GM21423 (cell line): ENCODE data around the gene FAM76A.
"Not testable (repeated sequence)": the region's sequence is repeated elsewhere in the genome, so short reads cannot be mapped to it uniquely, and the experiment has no call there.

Experiments
- ATAC-seq: cut with Tn5 transposase; IDR thresholded peaks from one replicate; pipeline ENCODE4 v1.9.1; 2021; ENCODE audit warnings: mild to moderate bottlenecking, moderate library complexity; ENCODE audit not compliant: unreplicated experiment

FAM76A gene

GRCh38 chr1:27725374-27726172 is at the start of gene FAM76A:
Gene FAM76A, plus strand, starts transcription at chr1:27725961. Its CDS starts 120 bp downstream, at chr1:27726081.
- peak; percentile 95 for ATAC-seq

DNA sequence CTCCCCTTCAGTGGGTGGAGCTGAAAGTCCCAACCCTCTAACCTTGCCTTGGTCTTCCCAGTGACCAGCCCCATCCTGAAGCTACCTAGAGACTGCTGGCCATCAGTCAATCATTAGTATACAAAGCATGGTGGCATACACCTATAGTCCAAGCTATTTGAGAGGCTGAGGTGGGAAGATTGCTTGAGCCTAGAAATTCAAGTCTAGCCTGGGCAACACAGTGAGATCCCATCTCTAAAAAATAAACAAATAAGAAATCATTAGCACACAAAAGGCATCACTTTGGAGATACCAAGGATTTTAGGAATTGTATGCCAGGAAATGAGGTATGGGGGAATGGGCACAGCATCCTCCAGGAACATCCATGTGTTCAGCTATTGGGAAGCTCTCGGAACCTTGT is 49.4 kb upstream of the FAM76A start:
- ATAC-seq, result no peak

DNA sequence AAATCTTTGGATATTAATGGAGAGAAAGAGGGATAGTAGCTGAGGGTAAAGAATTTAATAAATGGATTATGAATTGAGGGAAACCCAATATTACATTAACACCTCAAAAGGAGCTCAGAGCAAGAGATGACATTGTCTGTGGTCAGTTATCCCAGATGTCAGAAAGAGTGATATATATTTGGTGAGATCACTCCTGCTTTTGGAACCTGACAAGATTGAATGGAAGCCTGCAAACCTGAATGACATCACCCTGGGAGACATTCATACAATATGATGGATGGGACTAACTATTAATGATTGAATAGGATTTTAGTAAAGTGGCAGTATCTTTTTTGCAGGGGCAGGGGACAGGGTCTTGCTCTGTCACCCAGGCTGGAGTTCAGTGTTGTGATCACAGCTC is 47.0 kb upstream of the FAM76A start:
- no peak for ATAC-seq

DNA sequence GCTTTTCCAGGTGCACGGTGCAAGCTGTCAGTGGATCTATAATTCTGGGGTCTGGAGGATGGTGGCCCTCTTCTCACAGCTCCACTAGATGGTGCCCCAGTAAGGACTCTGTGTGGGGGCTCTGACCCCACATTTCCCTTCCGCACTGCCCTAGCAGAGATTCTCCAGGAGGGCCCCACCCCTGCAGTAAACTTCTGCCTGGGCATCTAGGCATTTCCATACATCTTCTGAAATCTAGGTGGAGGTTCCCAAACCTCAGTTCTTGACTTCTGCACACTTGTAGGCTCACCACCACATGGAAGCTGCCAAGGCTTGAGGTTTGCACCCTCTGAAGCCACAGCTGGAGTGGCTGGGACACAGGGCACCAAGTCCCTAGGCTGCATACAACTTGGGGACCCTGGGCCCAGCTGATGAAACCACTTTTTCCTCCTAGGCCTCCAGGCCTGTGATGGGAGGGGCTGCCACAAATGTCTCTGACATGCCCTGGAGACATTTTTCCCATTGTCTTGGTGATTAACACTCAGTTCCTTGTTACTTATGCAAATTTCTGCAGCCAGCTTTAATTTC is 45.5 kb upstream of the FAM76A start:
- ATAC-seq, result not testable (repeated sequence)

GRCh38 chr1:27681580-27681979 is 44.2 kb upstream of the FAM76A start:
- not testable (repeated sequence) for ATAC-seq

DNA sequence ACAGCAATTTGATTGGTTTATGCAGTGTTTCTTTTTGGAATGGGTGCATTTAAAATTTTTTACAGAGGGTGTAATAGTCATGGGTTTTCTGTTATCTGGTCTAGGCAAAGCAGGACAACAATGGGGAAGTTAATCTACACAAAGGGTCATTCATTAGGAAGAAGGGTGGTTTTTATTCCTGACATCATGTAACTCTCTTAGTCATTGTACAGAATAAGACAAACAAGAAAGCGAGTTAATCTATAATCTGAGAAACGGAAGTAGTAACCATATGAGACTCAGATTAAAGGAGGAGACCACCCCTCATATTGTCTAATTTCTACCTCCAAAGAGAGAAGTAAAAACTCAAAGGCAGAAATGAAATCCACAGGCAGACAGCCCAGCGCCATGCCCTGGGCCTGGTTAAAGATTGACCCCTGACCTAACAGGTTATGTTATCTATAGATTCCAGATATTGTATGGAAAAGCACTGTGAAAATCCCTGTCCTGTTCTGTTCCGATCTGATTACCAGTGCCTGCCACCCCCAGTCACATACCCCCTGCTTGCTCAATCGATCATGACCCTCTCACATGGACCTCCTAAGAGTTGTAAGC is 43.3 kb upstream of the FAM76A start:
- ATAC-seq, result no peak

- ATAC-seq, result no peak
Measured at GRCh38 chr1:27684176-27684575, 41.6 kb upstream of the FAM76A start.

DNA sequence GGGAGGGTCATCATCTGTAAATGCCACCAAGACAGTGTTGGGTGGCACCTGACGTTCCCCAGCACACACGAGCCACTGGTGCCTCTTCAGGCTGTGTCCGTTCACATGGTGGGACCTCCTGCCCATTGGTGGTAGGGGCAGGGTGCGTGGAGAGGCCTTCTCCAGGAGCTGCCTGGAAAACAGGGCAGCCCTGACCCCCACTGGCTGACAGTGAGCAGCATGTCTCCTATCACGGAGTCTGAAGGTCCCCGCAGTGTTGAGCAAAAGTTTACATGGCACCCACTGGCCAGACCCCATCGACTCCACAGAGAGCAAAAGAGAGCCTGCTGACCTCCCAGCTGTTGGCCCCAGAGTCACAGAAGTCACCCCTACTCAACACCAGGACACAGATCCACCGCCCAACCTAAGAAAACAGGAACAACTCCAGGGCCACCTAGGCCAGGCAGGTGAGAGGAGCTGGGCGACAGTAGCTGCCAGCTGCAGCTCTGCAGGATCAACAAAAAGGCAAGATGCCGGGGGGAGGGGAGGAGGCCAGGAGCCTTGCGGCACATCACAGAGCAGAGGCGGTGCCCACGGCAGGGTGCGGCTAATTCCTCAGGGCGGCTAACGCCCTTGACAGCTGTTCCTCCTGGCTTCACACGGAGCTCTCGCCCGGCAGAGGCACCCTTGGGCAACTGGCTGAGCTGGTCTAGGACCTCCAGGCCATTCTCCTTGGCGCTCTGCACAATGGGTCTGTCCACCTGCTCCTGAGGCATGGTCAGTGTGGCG is 39.4 kb upstream of the FAM76A start:
- no peak for ATAC-seq

DNA sequence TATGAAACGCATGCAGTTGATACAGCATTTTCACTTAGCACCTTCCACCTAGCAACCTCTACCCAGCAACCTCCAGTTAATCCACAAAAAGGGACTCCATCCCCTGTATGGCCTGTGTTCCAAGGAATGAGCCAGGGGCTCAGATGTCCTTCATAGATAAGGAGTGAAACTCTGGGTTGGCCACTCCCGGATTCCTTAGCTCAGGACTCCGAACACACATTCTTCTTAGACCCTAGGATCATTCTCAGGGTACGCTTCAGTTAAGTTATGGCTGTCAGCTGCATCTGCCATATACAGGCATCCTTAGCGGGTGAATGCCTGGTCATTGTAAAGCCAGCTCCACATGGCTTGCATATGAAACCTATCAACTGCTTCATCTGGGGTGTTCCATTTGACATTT is 37.9 kb upstream of the FAM76A start:
- ATAC-seq, result no peak

DNA sequence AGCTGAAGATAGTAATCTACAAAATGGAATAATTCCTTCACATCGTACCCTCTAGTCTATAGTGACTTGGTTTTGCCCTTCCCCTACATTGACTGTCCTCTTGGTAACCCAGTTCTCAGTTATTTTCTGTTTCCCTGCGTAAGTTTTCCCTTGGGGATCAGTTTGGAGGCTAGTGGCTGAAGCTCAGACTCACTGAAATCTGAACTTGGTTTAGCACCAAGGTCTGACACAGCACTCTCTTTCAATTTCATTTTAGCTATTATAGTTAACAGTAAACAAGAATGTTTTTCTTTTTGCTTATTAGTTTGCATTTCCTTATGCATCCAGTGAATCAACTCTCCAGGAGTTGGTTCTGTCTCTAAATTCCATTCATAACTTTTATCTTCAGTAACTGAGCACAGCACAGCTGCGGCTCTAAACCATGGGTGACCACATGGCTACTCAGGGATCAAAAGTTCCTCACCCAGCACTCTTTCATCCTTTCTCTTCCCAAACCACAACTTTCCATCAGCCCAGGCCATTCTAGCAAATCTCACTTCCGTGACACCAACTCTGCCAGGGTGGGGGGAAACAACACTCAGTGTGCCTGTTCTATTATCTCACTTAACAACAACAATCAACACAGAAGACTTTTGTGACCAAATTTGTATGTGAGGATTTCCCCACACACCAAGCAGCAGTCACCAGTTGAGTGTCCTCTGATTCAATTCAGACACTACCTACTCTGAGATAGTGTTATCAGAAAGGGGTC is 36.2 kb upstream of the FAM76A start:
- ATAC-seq, result no peak

- ATAC-seq, result no peak
Measured at GRCh38 chr1:27690183-27690582, 35.6 kb upstream of the FAM76A start.

GRCh38 chr1:27696835-27697234 is 28.9 kb upstream of the FAM76A start:
- not testable (repeated sequence) for ATAC-seq

DNA sequence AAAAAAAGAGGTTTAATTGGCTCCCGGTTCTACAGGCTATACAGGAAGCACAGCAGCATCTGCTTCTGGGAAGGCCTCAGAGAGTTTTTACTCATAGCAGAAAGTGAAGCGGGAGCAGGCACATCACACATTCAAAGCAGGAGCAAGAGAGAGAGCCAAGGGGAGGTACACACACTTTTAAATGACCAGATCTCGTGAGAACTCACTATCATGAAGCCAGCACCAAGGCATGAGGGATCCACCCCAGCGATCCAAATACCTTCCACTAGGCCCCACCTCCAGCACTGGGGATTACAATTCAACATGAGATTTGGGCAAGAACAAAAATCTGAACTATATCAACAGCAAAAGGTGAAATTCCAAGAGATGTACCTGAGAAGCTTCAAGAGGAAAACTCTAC is 20.8 kb upstream of the FAM76A start:
- no peak for ATAC-seq

DNA sequence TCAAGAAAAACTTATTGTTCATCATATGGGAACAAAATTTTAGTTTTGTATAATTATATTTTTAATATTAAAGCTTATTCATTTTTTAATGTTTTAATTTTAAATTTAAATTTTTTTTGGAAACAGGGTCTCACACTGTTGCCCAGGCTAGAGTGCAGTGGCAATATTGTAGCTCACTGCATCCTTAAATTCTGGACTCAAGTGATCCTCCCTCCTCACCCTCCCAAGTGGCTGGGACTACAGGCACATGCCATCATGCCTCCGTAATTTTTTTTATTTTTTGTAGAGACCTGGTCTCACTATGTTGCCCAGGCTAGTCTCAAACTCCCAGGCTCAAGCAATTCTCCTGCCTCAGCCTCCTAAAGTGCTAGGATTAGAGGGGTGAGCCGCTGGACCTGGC is 20.2 kb upstream of the FAM76A start:
- ATAC-seq, result no peak

DNA sequence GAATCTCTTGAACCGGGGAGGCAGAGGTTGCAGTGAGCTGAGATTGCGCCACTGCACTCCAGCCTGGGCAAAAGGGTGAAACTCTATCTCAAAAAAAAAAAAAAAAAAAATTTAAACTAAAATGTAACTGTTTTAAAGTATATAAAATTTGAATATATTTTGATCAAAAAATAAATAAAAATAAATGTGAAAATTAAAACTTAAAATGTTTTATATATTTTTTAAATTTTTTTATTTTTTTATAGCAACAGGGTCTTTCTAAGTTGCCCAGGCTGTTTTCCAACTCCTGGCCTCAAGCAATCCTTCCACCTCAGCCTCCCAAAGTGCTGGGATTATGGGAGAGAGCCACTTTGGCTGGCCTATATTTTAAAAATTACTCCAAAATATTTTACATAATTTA is 15.2 kb upstream of the FAM76A start:
- ATAC-seq, result no peak

DNA sequence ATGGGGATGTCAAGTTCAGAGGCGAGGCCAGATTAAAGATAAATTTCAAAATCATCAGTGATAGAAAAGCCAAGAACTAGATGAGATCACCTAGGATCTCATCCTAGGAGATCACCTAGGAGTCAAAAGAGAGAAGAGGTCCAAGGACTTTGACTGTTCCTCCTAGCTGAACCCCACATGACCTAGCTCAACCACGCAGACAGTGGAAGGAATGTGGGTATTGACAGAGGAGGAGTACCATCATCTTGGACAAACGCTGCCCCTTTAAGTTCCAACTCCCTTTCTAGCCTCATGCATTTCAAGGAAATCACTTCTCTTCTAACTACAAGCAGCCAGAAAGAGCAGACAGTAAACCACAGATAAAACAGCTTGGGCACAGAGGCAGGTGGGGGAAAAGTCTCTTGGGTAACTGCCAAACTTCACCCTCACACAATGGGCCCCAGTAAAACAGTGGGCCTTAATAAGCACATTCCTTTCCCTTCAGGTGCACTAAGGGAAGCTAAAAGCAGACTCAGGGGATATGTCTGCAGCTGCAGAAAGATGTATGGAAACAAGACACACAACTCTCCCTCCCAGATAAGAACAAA is 12.5 kb upstream of the FAM76A start:
- ATAC-seq, result no peak

GRCh38 chr1:27713869-27714513 is 11.8 kb upstream of the FAM76A start:
- no peak for ATAC-seq

- ATAC-seq, result no peak
Measured at GRCh38 chr1:27716262-27716895, 9.4 kb upstream of the FAM76A start.
